H1 (cell line): ENCODE data around the gene CACNG4. TPM values are rescaled to one million over a fixed set of nuclear protein-coding genes. Genes with fewer than 3 reads are reported as not detected.

ENCODE experiments used
- CTCF ChIA-PET: fragments of 300-600 bp; sonication (Branson Sonifier 250); formaldehyde crosslinking; loops from one replicate; lab custom pipeline; 2021; ENCODE audit not compliant: partially characterized antibody; lab: Charles Lee
- POLR2A ChIA-PET: fragments of 300-600 bp; sonication (Branson Sonifier 250); formaldehyde crosslinking; loops from one replicate; lab custom pipeline; 2021; ENCODE audit warnings: inconsistent platforms; ENCODE audit not compliant: partially characterized antibody; lab: Charles Lee
- DNase-seq, 2 experiments: peaks; one replicate each; pipeline versions ENCODE4 v3.0.0 to v3.0.0-alpha.2; 2010 to 2022; ENCODE audit warnings: low spot score in 2 of 2, low read depth in 1 of 2, mixed read lengths in 1 of 2
- FAIRE-seq: peaks from 2 replicates; lab custom pipeline; 2011; peaks lifted over from hg19 to GRCh38; lab: Jason Lieb, UNC
- H2AFZ ChIP-seq: 2 replicates; pipeline ENCODE4 v1.8.1; 2012; ENCODE audit warnings: low read length, inconsistent platforms
- H2AK5ac ChIP-seq: 2 replicates; pipeline ENCODE4 v1.6.1; 2013; ENCODE audit warnings: low read depth, low read length
- H2BK120ac ChIP-seq: replicated peaks from 2 replicates; pipeline ENCODE3; 2013; ENCODE audit warnings: low read depth, low read length, inconsistent platforms
- H2BK12ac ChIP-seq: 2 replicates; pipeline ENCODE4 v1.6.1; 2013; ENCODE audit warnings: low read depth, low read length
- H2BK15ac ChIP-seq: 2 replicates; pipeline ENCODE4 v1.6.1; 2013; ENCODE audit warnings: low read length
- H2BK20ac ChIP-seq: 2 replicates; pipeline ENCODE4 v1.6.1; 2013; ENCODE audit warnings: low read length
- H2BK5ac ChIP-seq: 2 replicates; pipeline ENCODE4 v1.6.1; 2013; ENCODE audit warnings: low read depth, low read length
- H3K14ac ChIP-seq: 2 replicates; pipeline ENCODE4 v1.6.1; 2013; ENCODE audit warnings: inconsistent platforms; ENCODE audit not compliant: insufficient read length
- H3K18ac ChIP-seq: 2 replicates; pipeline ENCODE4 v1.6.1; 2013; ENCODE audit warnings: low read length; ENCODE audit errors: extremely low read depth
- H3K23ac ChIP-seq: 2 replicates; pipeline ENCODE4 v1.6.1; 2013; ENCODE audit warnings: inconsistent platforms; ENCODE audit not compliant: insufficient read length
- H3K23me2 ChIP-seq: 2 replicates; pipeline ENCODE4 v1.6.1; 2013; ENCODE audit warnings: low read depth, low read length
- H3K27ac ChIP-seq: 2 replicates; pipeline ENCODE4 v1.6.1; 2011; ENCODE audit warnings: low read depth, low read length, inconsistent platforms
- H3K27me3 ChIP-seq, 4 experiments: replicated peaks in 1 of 4; 1 replicate in 1 of 4; 2 replicates in 3 of 4; pipeline versions ENCODE4 v1.6.1 to v1.8.1; 2011 to 2013; ENCODE audit warnings: low read length in 3 of 4, mild to moderate bottlenecking in 3 of 4, inconsistent platforms in 2 of 4, mixed read lengths in 2 of 4, moderate library complexity in 1 of 4; ENCODE audit not compliant: control insufficient read depth in 3 of 4, insufficient read depth in 3 of 4; ENCODE audit errors: extremely low read depth in 1 of 4
- H3K36me3 ChIP-seq, 4 experiments: 2 replicates each; pipeline versions ENCODE4 v1.6.1 to v1.8.1; 2011 to 2013; ENCODE audit warnings: mild to moderate bottlenecking in 4 of 4, low read length in 3 of 4, moderate library complexity in 2 of 4, control low read depth in 1 of 4, inconsistent platforms in 1 of 4; ENCODE audit not compliant: insufficient read depth in 4 of 4, control insufficient read depth in 2 of 4
- H3K4ac ChIP-seq: replicated peaks from 2 replicates; pipeline ENCODE3; 2013; ENCODE audit warnings: low read length, low read depth, mixed read lengths, inconsistent platforms; ENCODE audit not compliant: insufficient read length
- H3K4me1 ChIP-seq, 4 experiments: replicated peaks in 1 of 4; 1 replicate in 1 of 4; 2 replicates in 3 of 4; pipeline versions ENCODE4 v1.6.1 to v1.8.1; 2011 to 2013; ENCODE audit warnings: low read length in 3 of 4, inconsistent platforms in 2 of 4, mixed read lengths in 1 of 4; ENCODE audit not compliant: insufficient read depth in 4 of 4, control insufficient read depth in 3 of 4
- H3K4me2 ChIP-seq, 2 experiments: 2 replicates each; pipeline versions ENCODE4 v1.6.1 to v1.8.1; 2011 to 2013; ENCODE audit warnings: low read depth in 2 of 2, low read length in 2 of 2, control low read depth in 1 of 2, inconsistent platforms in 1 of 2, mild to moderate bottlenecking in 1 of 2; ENCODE audit not compliant: insufficient read depth in 1 of 2
- H3K4me3 ChIP-seq, 4 experiments: fragments of 200-600, 300-600 bp in 1 of 4; sonication (generic), shearing (Covaris generic), sonication (Bioruptor Twin) in 1 of 4; 2 replicates each; pipeline versions ENCODE4 v1.5.1 to v1.8.1; 2011 to 2016; ENCODE audit warnings: low read length in 4 of 4, low read depth in 3 of 4, control low read depth in 2 of 4, inconsistent platforms in 2 of 4, mild to moderate bottlenecking in 2 of 4, mixed read lengths in 1 of 4, moderate library complexity in 1 of 4; ENCODE audit not compliant: insufficient read depth in 2 of 4; ENCODE audit errors: extremely low read depth in 1 of 4
- H3K56ac ChIP-seq: replicated peaks from 2 replicates; pipeline ENCODE3; 2013; ENCODE audit warnings: low read depth, mild to moderate bottlenecking, mixed read lengths, low read length, inconsistent platforms; ENCODE audit not compliant: insufficient read length
- H3K79me1 ChIP-seq: 2 replicates; pipeline ENCODE4 v1.6.1; 2013; ENCODE audit warnings: low read depth, low read length, control low read depth
- H3K79me2 ChIP-seq, 2 experiments: 2 replicates each; pipeline versions ENCODE4 v1.6.1 to v1.8.1; 2012 to 2013; ENCODE audit warnings: low read length in 2 of 2, mild to moderate bottlenecking in 2 of 2, inconsistent platforms in 1 of 2; ENCODE audit not compliant: insufficient read depth in 2 of 2, control insufficient read depth in 1 of 2
- H3K9ac ChIP-seq, 4 experiments: replicated peaks in 1 of 4; 1 replicate in 1 of 4; 2 replicates in 3 of 4; pipeline versions ENCODE4 v1.6.1 to v1.8.1; 2011 to 2013; ENCODE audit warnings: low read depth in 3 of 4, low read length in 3 of 4, control low read depth in 2 of 4, mild to moderate bottlenecking in 2 of 4, moderate library complexity in 2 of 4, inconsistent platforms in 1 of 4; ENCODE audit errors: extremely low read depth in 1 of 4
- H3K9me3 ChIP-seq, 2 experiments: 2 replicates each; pipeline versions ENCODE4 v1.6.1 to v1.8.1; 2012 to 2013; ENCODE audit warnings: mild to moderate bottlenecking in 2 of 2, moderate library complexity in 2 of 2, control low read depth in 1 of 2, inconsistent platforms in 1 of 2, low read depth in 1 of 2, low read length in 1 of 2, mixed read lengths in 1 of 2; ENCODE audit not compliant: insufficient read depth in 2 of 2
- H4K20me1 ChIP-seq, 2 experiments: replicated peaks in 1 of 2; 2 replicates each; pipeline versions ENCODE3 to v1.8.1; 2011 to 2013; ENCODE audit warnings: inconsistent platforms in 2 of 2, low read length in 2 of 2, mild to moderate bottlenecking in 1 of 2; ENCODE audit not compliant: insufficient read depth in 2 of 2, control insufficient read depth in 1 of 2
- H4K5ac ChIP-seq: 2 replicates; pipeline ENCODE4 v1.6.1; 2013; ENCODE audit warnings: low read length, low read depth, mixed read lengths, inconsistent platforms; ENCODE audit not compliant: insufficient read length
- H4K8ac ChIP-seq: 2 replicates; pipeline ENCODE4 v1.8.0; 2013; ENCODE audit warnings: mild to moderate bottlenecking, moderate library complexity, low read length, inconsistent platforms; ENCODE audit not compliant: insufficient read depth; ENCODE audit errors: extremely low read depth
- H4K91ac ChIP-seq: replicated peaks from 2 replicates; pipeline ENCODE3; 2013; ENCODE audit warnings: low read length, mixed read lengths, inconsistent platforms; ENCODE audit not compliant: insufficient read length
- BACH1 ChIP-seq: IDR thresholded peaks from 2 replicates; pipeline ENCODE4 v1.6.1; 2012; ENCODE audit warnings: low read length, improper control_type of control experiment
- BRCA1 ChIP-seq: IDR thresholded peaks from 2 replicates; pipeline ENCODE4 v1.6.1; 2012; ENCODE audit warnings: low read depth, low read length, improper control_type of control experiment
- CHD2 ChIP-seq: IDR thresholded peaks from 2 replicates; pipeline ENCODE4 v1.6.1; 2012; ENCODE audit warnings: low read length, improper control_type of control experiment
- GTF2F1 ChIP-seq: IDR thresholded peaks from 2 replicates; pipeline ENCODE4 v1.6.1; 2012; ENCODE audit warnings: low read depth, low read length, improper control_type of control experiment, borderline replicate concordance
- HDAC6 ChIP-seq: IDR thresholded peaks from one replicate; pipeline ENCODE4 v1.7.1; 2012; ENCODE audit warnings: low read depth, mild to moderate bottlenecking, inconsistent platforms, low read length, moderate library complexity
- JUN ChIP-seq: IDR thresholded peaks from 2 replicates; pipeline ENCODE4 v1.6.1; 2011; ENCODE audit warnings: low read depth, mild to moderate bottlenecking, improper control_type of control experiment, low read length
- NRF1 ChIP-seq: IDR thresholded peaks from 2 replicates; pipeline ENCODE4 v1.6.1; 2011; ENCODE audit warnings: mild to moderate bottlenecking, low read depth, low read length, improper control_type of control experiment
- PHF8 ChIP-seq: fragments of 200-600 bp; sonication (generic); conservative IDR thresholded peaks from 2 replicates; pipeline ENCODE4 v1.7.1; 2012; ENCODE audit warnings: low read depth, mild to moderate bottlenecking, inconsistent platforms, low read length, moderate library complexity
- POLR2A ChIP-seq, 2 experiments: IDR thresholded peaks; 1 replicate in 1 of 2; 2 replicates in 1 of 2; pipeline ENCODE4 v1.6.1; 2011; ENCODE audit warnings: low read depth in 2 of 2, low read length in 2 of 2, mild to moderate bottlenecking in 2 of 2; ENCODE audit errors: control extremely low read depth in 1 of 2
- RFX5 ChIP-seq: IDR thresholded peaks from 2 replicates; pipeline ENCODE4 v1.6.1; 2011; ENCODE audit warnings: low read depth, low read length, improper control_type of control experiment, borderline replicate concordance
- SRF ChIP-seq: IDR thresholded peaks from 2 replicates; pipeline ENCODE4 v1.6.1; 2011; ENCODE audit warnings: mild to moderate bottlenecking, low read depth, low read length, moderate library complexity
- TAF7 ChIP-seq: optimal IDR thresholded peaks from 2 replicates; pipeline ENCODE3; 2011; ENCODE audit warnings: low read depth, mild to moderate bottlenecking, inconsistent platforms, low read length, moderate library complexity, borderline replicate concordance
- WGBS, 2 experiments: shearing (Covaris generic) in 1 of 2; methylation state at CpG; one replicate each; pipeline versions ENCODE4 v1.1.6 to v1.1.7; 2013 to 2015; ENCODE audit warnings: low lambda C conversion rate in 2 of 2, mixed read lengths in 2 of 2, inconsistent platforms in 1 of 2, low coverage in 1 of 2, missing lambda C conversion rate in 1 of 2; ENCODE audit not compliant: insufficient replicate concordance in 2 of 2, insufficient coverage in 1 of 2, insufficient read length in 1 of 2; ENCODE audit errors: extremely low coverage in 1 of 2, missing lambda C conversion rate in 1 of 2; 5-methylcytosine and 5-hydroxymethylcytosine counted together
- polyA plus RNA-seq, 7 experiments: library from polyadenylated mRNA; depleted of rRNA in 3 of 7; stranded (reverse) in 5 of 7; unstranded in 2 of 7; fragments of >200 nt in 5 of 7; fragments of 200-250 nt in 2 of 7; gene quantifications; 1 replicate in 5 of 7; 2 replicates in 1 of 7; 4 replicates in 1 of 7; pipeline versions ENCODE4 v1.2.1 to v1.2.3, GENCODE V29; 2011 to 2013; ENCODE audit warnings: missing spikeins in 2 of 7, mixed read lengths in 2 of 7
- total RNA-seq: library from RNA; stranded (reverse); fragmentation: NEBNext Ultra II Directional; extraction: Animal tissue kit (Norgen Biotek cat#: 25700); gene quantifications from 2 replicates; pipeline ENCODE4 v1.2.1, GENCODE V29; 2021
- TF ChIP-seq, protein P1 (sequence below): IDR thresholded peaks from 2 replicates; pipeline ENCODE4 v1.6.1; 2012; ENCODE audit warnings: inconsistent platforms
- TF ChIP-seq, protein P2 (sequence below): IDR thresholded peaks from 2 replicates; pipeline ENCODE4 v1.6.1; 2012; ENCODE audit warnings: low read length, inconsistent platforms

CACNG4 gene
- total and polyA plus RNA-seq, 2 of the 8 experiments (the other 6 are each of a cell fraction or from before 2014, with no cell fraction given): 3.6 to 5.6 TPM

DNA sequence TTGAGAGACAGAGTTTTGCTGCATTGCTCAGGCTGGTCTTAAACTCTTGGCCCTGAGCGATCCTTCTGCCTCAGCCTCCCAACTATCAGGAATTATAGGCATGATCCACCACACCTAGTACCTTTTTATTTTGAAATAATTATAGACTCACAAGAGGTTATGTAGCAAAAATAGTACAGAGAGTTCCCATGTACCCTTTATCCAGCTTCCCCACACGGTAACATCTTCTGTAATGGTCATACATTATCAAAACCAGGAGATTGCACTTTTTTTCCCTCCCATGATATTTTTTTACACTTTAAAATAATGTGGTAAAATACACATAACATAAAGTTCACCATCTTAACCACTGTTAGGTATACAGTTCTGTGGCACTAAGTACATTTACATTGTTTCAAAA lies 28.8 kb upstream of the CACNG4 start:
- Histone ChIP-seq H2BK20ac (no peak overlapping the region), H3K18ac (no peak overlapping the region), H3K4me3 (no peak overlapping the region), H3K14ac (no peak overlapping the region), H3K79me1 (no peaks in the 10 kb centered on the region), H4K20me1 (no peaks in the 10 kb centered on the region), H2BK5ac (no peak overlapping the region), H3K27ac (no peak overlapping the region), H3K56ac (no peak overlapping the region), H2AFZ (no peak overlapping the region), H4K91ac (no peak overlapping the region), H3K9ac (no peak overlapping the region), H3K27me3 (no peaks in the 10 kb centered on the region), H3K79me2 (no peaks in the 10 kb centered on the region), H3K23me2 (0 out of 2 replicates have a peak, but pooled peaks cover 2% of the 10 kb centered on the region), H2BK15ac (no peak overlapping the region), H3K4me1 (no peaks in the 10 kb centered on the region), H3K9me3 (peaks cover 8 to 18% of the 10 kb centered on the region in 2 experiments), H4K8ac (no peak overlapping the region), H3K36me3 (no peaks in the 10 kb centered on the region), H3K4me2 (no peak overlapping the region), H2BK120ac (no peak overlapping the region), H3K4ac (no peak overlapping the region), H4K5ac (no peak overlapping the region), H2AK5ac (no peak overlapping the region), H2BK12ac (no peak overlapping the region), H3K23ac (no peak overlapping the region)
- ChIA-PET CTCF (interaction anchor here (1.1 kb wide), 1 partner anchor 208 kb away, joined by 3 read pairs; no protein-coding TSS in a partner anchor), POLR2A (no interaction called here)
- no peak for FAIRE-seq
- 91% methylated on average over 2 of the region's 2 CpGs; no CpG with 5 or more reads in 1 of the 2 experiments for WGBS, 2 experiments
- DNase-seq: no peak
- TF ChIP-seq NRF1: no peak
- no peak for TF ChIP-seq POLR2A (IDR thresholded peaks at IDR 0.05; ENCODE audit: control extremely low read depth in 1 of 2, low read depth in 2 of 2, low read length in 2 of 2)
- no peak for TF ChIP-seq HDAC6
- no peak for TF ChIP-seq CHD2
- TF ChIP-seq, protein P1, sequence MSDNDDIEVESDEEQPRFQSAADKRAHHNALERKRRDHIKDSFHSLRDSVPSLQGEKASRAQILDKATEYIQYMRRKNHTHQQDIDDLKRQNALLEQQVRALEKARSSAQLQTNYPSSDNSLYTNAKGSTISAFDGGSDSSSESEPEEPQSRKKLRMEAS: no peak
- no peak for TF ChIP-seq RFX5
- TF ChIP-seq JUN: no peak
- no peak for TF ChIP-seq TAF7
- no peak for TF ChIP-seq BACH1
- no peak for TF ChIP-seq BRCA1
- TF ChIP-seq, protein P2, sequence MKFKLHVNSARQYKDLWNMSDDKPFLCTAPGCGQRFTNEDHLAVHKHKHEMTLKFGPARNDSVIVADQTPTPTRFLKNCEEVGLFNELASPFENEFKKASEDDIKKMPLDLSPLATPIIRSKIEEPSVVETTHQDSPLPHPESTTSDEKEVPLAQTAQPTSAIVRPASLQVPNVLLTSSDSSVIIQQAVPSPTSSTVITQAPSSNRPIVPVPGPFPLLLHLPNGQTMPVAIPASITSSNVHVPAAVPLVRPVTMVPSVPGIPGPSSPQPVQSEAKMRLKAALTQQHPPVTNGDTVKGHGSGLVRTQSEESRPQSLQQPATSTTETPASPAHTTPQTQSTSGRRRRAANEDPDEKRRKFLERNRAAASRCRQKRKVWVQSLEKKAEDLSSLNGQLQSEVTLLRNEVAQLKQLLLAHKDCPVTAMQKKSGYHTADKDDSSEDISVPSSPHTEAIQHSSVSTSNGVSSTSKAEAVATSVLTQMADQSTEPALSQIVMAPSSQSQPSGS: no peak
- TF ChIP-seq SRF: no peak
- no peak for TF ChIP-seq PHF8
- no peak for TF ChIP-seq GTF2F1
